ENCODE measurements around the gene TTC28. TPM values are rescaled to one million over a fixed set of nuclear protein-coding genes. Genes with fewer than 3 reads are reported as not detected.

The TTC28 gene
- total RNA-seq, 5 donors from 2014 or later (not counting 1 experiment from before 2014, with no cell fraction given) = 2.3 to 7.8 (median 3.0) TPM

GRCh38 chr22:28601915-28602314 lies 77.7 kb downstream of the TTC28 start:
- Histone ChIP-seq H3K4me3 (ENCODE audit: control insufficient read depth in 1 of 2, extremely low read depth in 1 of 2, low read length in 1 of 2) (no peak overlapping the region), H3K4me1 (ENCODE audit: control insufficient read depth in 1 of 2, extremely low read depth in 1 of 2, insufficient read depth in 2 of 2, low read length in 2 of 2) (no peaks in the 10 kb centered on the region), H3K27me3 (replicated peaks in 1 of 2; ENCODE audit: control insufficient read depth in 2 of 2, extremely low read depth in 1 of 2, insufficient read depth in 2 of 2, low read length in 1 of 2) (peaks cover 2 to 16% of the 10 kb centered on the region in 2 experiments), H3K36me3 (ENCODE audit: control insufficient read depth in 2 of 2, extremely low read depth in 1 of 2, insufficient read depth in 1 of 2, low read length in 1 of 2) (no peaks in the 10 kb centered on the region), H3K9me3 (no peaks in the 10 kb centered on the region), H3K27ac (ENCODE audit: low read length) (no peak overlapping the region)
- H3K27ac Mint-ChIP-seq = no peak overlapping the region
- H3K4me3 Mint-ChIP-seq = no peak overlapping the region
- H3K36me3 Mint-ChIP-seq = no peaks in the 10 kb centered on the region
- ChIA-PET CTCF (interaction anchor here in 1 of 2 donors (3.2 to 3.4 kb wide), 2 partner anchors 227 to 438 kb away, joined by 26 to 49 read pairs; no protein-coding TSS in a partner anchor), POLR2A (no interaction called here)
- peaks cover 6 to 23% of the 10 kb centered on the region in 2 donors for H3K27me3 Mint-ChIP-seq
- no peak for ATAC-seq (replicated peaks in 1 of 4)
- H3K9me3 Mint-ChIP-seq = no peaks in the 10 kb centered on the region
- no peaks in the 10 kb centered on the region for H3K4me1 Mint-ChIP-seq
- DNase-seq = no peak

- no peaks in the 10 kb centered on the region for H3K36me3 Mint-ChIP-seq
- DNase-seq = peak in 9 of 35 experiments; percentile 3 to 70 (median 10)
- H3K27me3 Mint-ChIP-seq = peaks cover 6 to 20% of the 10 kb centered on the region in 2 donors
- H3K4me3 Mint-ChIP-seq = no peak overlapping the region
- Histone ChIP-seq H3K9me3 (no peaks in the 10 kb centered on the region), H3K36me3 (ENCODE audit: control insufficient read depth in 2 of 2, extremely low read depth in 1 of 2, insufficient read depth in 1 of 2, low read length in 1 of 2) (no peaks in the 10 kb centered on the region), H3K27me3 (replicated peaks in 1 of 2; ENCODE audit: control insufficient read depth in 2 of 2, extremely low read depth in 1 of 2, insufficient read depth in 2 of 2, low read length in 1 of 2) (peaks cover 2 to 16% of the 10 kb centered on the region in 2 experiments), H3K4me1 (ENCODE audit: control insufficient read depth in 1 of 2, extremely low read depth in 1 of 2, insufficient read depth in 2 of 2, low read length in 2 of 2) (no peaks in the 10 kb centered on the region), H3K27ac (ENCODE audit: low read length) (no peak overlapping the region), H3K4me3 (ENCODE audit: control insufficient read depth in 1 of 2, extremely low read depth in 1 of 2, low read length in 1 of 2) (no peak overlapping the region)
- no peaks in the 10 kb centered on the region for H3K4me1 Mint-ChIP-seq
- H3K9me3 Mint-ChIP-seq = no peaks in the 10 kb centered on the region
- CTCF ChIA-PET = interaction anchor here (0.6 to 3.4 kb wide), 10 partner anchors 18 to 444 kb away, joined by 3 to 49 read pairs (median 4); no protein-coding TSS in a partner anchor
- WGBS (ENCODE audit: insufficient coverage) = 0% methylated on average over 1 of the region's 3 CpGs
- POLR2A ChIA-PET = no interaction called here
- ATAC-seq (replicated peaks in 1 of 4) = peak in 1 of 4 experiments; percentile 35
- no peak overlapping the region for H3K27ac Mint-ChIP-seq
Observed at GRCh38 chr22:28600546-28601143, 79.0 kb downstream of the TTC28 start.

GRCh38 chr22:28599693-28600092 lies 79.9 kb downstream of the TTC28 start:
- ChIA-PET CTCF (interaction anchor here (0.7 to 3.4 kb wide), 8 partner anchors 203 to 714 kb away, joined by 3 to 49 read pairs (median 4); no protein-coding TSS in a partner anchor), POLR2A (interaction anchor here in 1 of 2 donors (0.6 kb wide), 1 partner anchor 244 kb away, joined by 3 read pairs; no protein-coding TSS in a partner anchor)
- no peaks in the 10 kb centered on the region for H3K9me3 ChIP-seq
- no peaks in the 10 kb centered on the region for H3K36me3 ChIP-seq (ENCODE audit: control insufficient read depth in 2 of 2, extremely low read depth in 1 of 2, insufficient read depth in 1 of 2, low read length in 1 of 2)
- no CpG with 5 or more reads among the region's 2 CpGs for WGBS (ENCODE audit: insufficient coverage)
- Mint-ChIP-seq H3K4me3 (no peak overlapping the region), H3K36me3 (no peaks in the 10 kb centered on the region), H3K27ac (no peak overlapping the region), H3K4me1 (no peaks in the 10 kb centered on the region), H3K27me3 (peaks cover 6 to 20% of the 10 kb centered on the region in 2 donors), H3K9me3 (no peaks in the 10 kb centered on the region)
- ATAC-seq (replicated peaks in 1 of 4) (no peak), DNase-seq (no peak)
- peaks cover 2 to 16% of the 10 kb centered on the region in 2 experiments for H3K27me3 ChIP-seq (replicated peaks in 1 of 2; ENCODE audit: control insufficient read depth in 2 of 2, extremely low read depth in 1 of 2, insufficient read depth in 2 of 2, low read length in 1 of 2)
- H3K27ac ChIP-seq (ENCODE audit: low read length) = no peak overlapping the region
- H3K4me1 ChIP-seq (ENCODE audit: control insufficient read depth in 1 of 2, extremely low read depth in 1 of 2, insufficient read depth in 2 of 2, low read length in 2 of 2) = no peaks in the 10 kb centered on the region
- H3K4me3 ChIP-seq (ENCODE audit: control insufficient read depth in 1 of 2, extremely low read depth in 1 of 2, low read length in 1 of 2) = no peak overlapping the region

GRCh38 chr22:28597665-28598064 lies 82.0 kb downstream of the TTC28 start:
- Mint-ChIP-seq H3K36me3 (no peaks in the 10 kb centered on the region), H3K4me3 (no peak overlapping the region), H3K9me3 (no peaks in the 10 kb centered on the region), H3K27me3 (peaks cover 7 to 12% of the 10 kb centered on the region in 2 donors), H3K4me1 (no peaks in the 10 kb centered on the region), H3K27ac (no peak overlapping the region)
- WGBS (ENCODE audit: insufficient coverage) = 100% methylated on average over 1 of the region's 3 CpGs
- Histone ChIP-seq H3K27ac (ENCODE audit: low read length) (no peak overlapping the region), H3K4me3 (ENCODE audit: control insufficient read depth in 1 of 2, extremely low read depth in 1 of 2, low read length in 1 of 2) (no peak overlapping the region), H3K9me3 (no peaks in the 10 kb centered on the region), H3K27me3 (replicated peaks in 1 of 2; ENCODE audit: control insufficient read depth in 2 of 2, extremely low read depth in 1 of 2, insufficient read depth in 2 of 2, low read length in 1 of 2) (peaks cover 0 to 4% of the 10 kb centered on the region in 2 experiments), H3K36me3 (ENCODE audit: control insufficient read depth in 2 of 2, extremely low read depth in 1 of 2, insufficient read depth in 1 of 2, low read length in 1 of 2) (no peaks in the 10 kb centered on the region), H3K4me1 (ENCODE audit: control insufficient read depth in 1 of 2, extremely low read depth in 1 of 2, insufficient read depth in 2 of 2, low read length in 2 of 2) (no peaks in the 10 kb centered on the region)
- ChIA-PET CTCF (interaction anchor here in 1 of 2 donors (0.6 kb wide), 2 partner anchors 66 to 215 kb away, joined by 3 read pairs; no protein-coding TSS in a partner anchor), POLR2A (no interaction called here)
- DNase-seq (no peak), ATAC-seq (replicated peaks in 1 of 4) (no peak)

- H3K36me3 ChIP-seq (ENCODE audit: control insufficient read depth in 2 of 2, extremely low read depth in 1 of 2, insufficient read depth in 1 of 2, low read length in 1 of 2) = no peaks in the 10 kb centered on the region
- H3K9me3 ChIP-seq = no peaks in the 10 kb centered on the region
- Mint-ChIP-seq H3K4me3 (no peak overlapping the region), H3K27me3 (peaks cover 3 to 9% of the 10 kb centered on the region in 2 donors), H3K4me1 (no peaks in the 10 kb centered on the region), H3K36me3 (no peaks in the 10 kb centered on the region), H3K9me3 (no peaks in the 10 kb centered on the region), H3K27ac (no peak overlapping the region)
- H3K27me3 ChIP-seq (replicated peaks in 1 of 2; ENCODE audit: control insufficient read depth in 2 of 2, extremely low read depth in 1 of 2, insufficient read depth in 2 of 2, low read length in 1 of 2) = no peaks in the 10 kb centered on the region
- peak; percentile 55 to 81 (median 60) for ATAC-seq (replicated peaks in 1 of 4)
- peak in 1 of 35 experiments; percentile 56 for DNase-seq
- no peak overlapping the region for H3K4me3 ChIP-seq (ENCODE audit: control insufficient read depth in 1 of 2, extremely low read depth in 1 of 2, low read length in 1 of 2)
- H3K4me1 ChIP-seq (ENCODE audit: control insufficient read depth in 1 of 2, extremely low read depth in 1 of 2, insufficient read depth in 2 of 2, low read length in 2 of 2) = no peaks in the 10 kb centered on the region
- CTCF ChIA-PET = interaction anchor here in 1 of 2 donors (0.6 kb wide), 1 partner anchor 325 kb away, joined by 3 read pairs; no protein-coding TSS in a partner anchor
- no CpG with 5 or more reads among the region's 4 CpGs for WGBS (ENCODE audit: insufficient coverage)
- POLR2A ChIA-PET = no interaction called here
- H3K27ac ChIP-seq (ENCODE audit: low read length) = no peak overlapping the region
Observed at GRCh38 chr22:28594797-28595462, 84.7 kb downstream of the TTC28 start.

GRCh38 chr22:28594076-28594796 lies 85.4 kb downstream of the TTC28 start:
- CTCF ChIA-PET = interaction anchor here in 1 of 2 donors (0.6 to 1.3 kb wide), 2 partner anchors 326 to 574 kb away, joined by 3 to 6 read pairs; no protein-coding TSS in a partner anchor
- no peaks in the 10 kb centered on the region for H3K9me3 ChIP-seq
- ATAC-seq (replicated peaks in 1 of 4) = peak in 1 of 4 experiments; percentile 20

More at GRCh38 chr22:28594076-28594796, 85.4 kb downstream of the TTC28 start:
- no peak overlapping the region for H3K4me3 Mint-ChIP-seq
- POLR2A ChIA-PET = interaction anchor here in 1 of 2 donors (0.6 kb wide), 1 partner anchor 42 kb away, joined by 3 read pairs; no protein-coding TSS in a partner anchor
- Histone ChIP-seq H3K4me3 (ENCODE audit: control insufficient read depth in 1 of 2, extremely low read depth in 1 of 2, low read length in 1 of 2) (no peak overlapping the region), H3K36me3 (ENCODE audit: control insufficient read depth in 2 of 2, extremely low read depth in 1 of 2, insufficient read depth in 1 of 2, low read length in 1 of 2) (no peaks in the 10 kb centered on the region), H3K4me1 (ENCODE audit: control insufficient read depth in 1 of 2, extremely low read depth in 1 of 2, insufficient read depth in 2 of 2, low read length in 2 of 2) (no peaks in the 10 kb centered on the region), H3K27ac (ENCODE audit: low read length) (no peak overlapping the region), H3K27me3 (replicated peaks in 1 of 2; ENCODE audit: control insufficient read depth in 2 of 2, extremely low read depth in 1 of 2, insufficient read depth in 2 of 2, low read length in 1 of 2) (no peaks in the 10 kb centered on the region)
- H3K36me3 Mint-ChIP-seq = no peaks in the 10 kb centered on the region
- no CpG with 5 or more reads among the region's 2 CpGs for WGBS (ENCODE audit: insufficient coverage)
- H3K27ac Mint-ChIP-seq = no peak overlapping the region
- H3K4me1 Mint-ChIP-seq = no peaks in the 10 kb centered on the region
- no peaks in the 10 kb centered on the region for H3K9me3 Mint-ChIP-seq
- H3K27me3 Mint-ChIP-seq = peaks cover 3 to 12% of the 10 kb centered on the region in 2 donors
- no peak for DNase-seq

Measured in T-cell (primary cell).